Fibroblast of skin of scalp (primary cell): ENCODE data around the gene TMPO.
"Not testable (repeated sequence)": the region's sequence is repeated elsewhere in the genome, so short reads cannot be mapped to it uniquely, and the experiment has no call there.

Source experiments
- DNase-seq: peaks from one replicate; pipeline ENCODE4 v3.0.0-alpha.2; 2013

The TMPO gene

GRCh38 chr12:98511806-98512205 lies 3.6 kb upstream of the TMPO start:
- not testable (repeated sequence) for DNase-seq

GRCh38 chr12:98513379-98514322 lies 1.7 kb upstream of the TMPO start:
- DNase-seq, result no peak

- DNase-seq, result no peak
Observed at GRCh38 chr12:98514982-98515286, 456 bp upstream of the TMPO start.

- DNase-seq, result peak; percentile 90
Observed at GRCh38 chr12:98516111-98516873, 902 bp downstream of the TMPO start.

GRCh38 chr12:98519257-98519907 lies 4.0 kb downstream of the TMPO start:
- DNase-seq, result no peak

- DNase-seq, result no peak
Observed at GRCh38 chr12:98530068-98530467, 14.7 kb downstream of the TMPO start.

GRCh38 chr12:98532687-98533304 lies 17.4 kb downstream of the TMPO start:
- peak; percentile 65 for DNase-seq

GRCh38 chr12:98533723-98534251 lies 18.4 kb downstream of the TMPO start:
- DNase-seq, result peak; percentile 66

GRCh38 chr12:98538031-98538430 lies 22.6 kb downstream of the TMPO start:
- no peak for DNase-seq

- DNase-seq, result no peak
Observed at GRCh38 chr12:98543701-98544100, 28.3 kb downstream of the TMPO start.

- peak; percentile 56 for DNase-seq
Observed at GRCh38 chr12:98544751-98545150, 29.4 kb downstream of the TMPO start.

GRCh38 chr12:98549371-98550110 lies 34.2 kb downstream of the TMPO start:
- DNase-seq, result no peak

- no peak for DNase-seq
Observed at GRCh38 chr12:98551787-98552186, 36.4 kb downstream of the TMPO start.

- not testable (repeated sequence) for DNase-seq
Observed at GRCh38 chr12:98558097-98558496, 42.7 kb downstream of the TMPO start.

GRCh38 chr12:98559666-98560065 lies 44.3 kb downstream of the TMPO start:
- no peak for DNase-seq

GRCh38 chr12:98561846-98562245 lies 46.5 kb downstream of the TMPO start:
- DNase-seq, result no peak

GRCh38 chr12:98572010-98572409 lies 56.6 kb downstream of the TMPO start:
- DNase-seq, result no peak

- no peak for DNase-seq
Observed at GRCh38 chr12:98574110-98574509, 58.7 kb downstream of the TMPO start.

- DNase-seq, result no peak
Observed at GRCh38 chr12:98575013-98575412, 59.6 kb downstream of the TMPO start.

- not testable (repeated sequence) for DNase-seq
Observed at GRCh38 chr12:98576795-98577194, 61.4 kb downstream of the TMPO start.

GRCh38 chr12:98578392-98578791 lies 63.0 kb downstream of the TMPO start:
- DNase-seq, result no peak

GRCh38 chr12:98578821-98579220 lies 63.4 kb downstream of the TMPO start:
- DNase-seq, result no peak
